GM18499 (cell line): Measurements from ENCODE around the gene DNAL1.

Experiments used
- ATAC-seq: cut with Tn5 transposase; IDR thresholded peaks from one replicate; pipeline ENCODE4 v1.9.1; 2021; ENCODE audit warnings: moderate number of reproducible peaks; ENCODE audit not compliant: insufficient read depth, unreplicated experiment

The DNAL1 gene

DNA sequence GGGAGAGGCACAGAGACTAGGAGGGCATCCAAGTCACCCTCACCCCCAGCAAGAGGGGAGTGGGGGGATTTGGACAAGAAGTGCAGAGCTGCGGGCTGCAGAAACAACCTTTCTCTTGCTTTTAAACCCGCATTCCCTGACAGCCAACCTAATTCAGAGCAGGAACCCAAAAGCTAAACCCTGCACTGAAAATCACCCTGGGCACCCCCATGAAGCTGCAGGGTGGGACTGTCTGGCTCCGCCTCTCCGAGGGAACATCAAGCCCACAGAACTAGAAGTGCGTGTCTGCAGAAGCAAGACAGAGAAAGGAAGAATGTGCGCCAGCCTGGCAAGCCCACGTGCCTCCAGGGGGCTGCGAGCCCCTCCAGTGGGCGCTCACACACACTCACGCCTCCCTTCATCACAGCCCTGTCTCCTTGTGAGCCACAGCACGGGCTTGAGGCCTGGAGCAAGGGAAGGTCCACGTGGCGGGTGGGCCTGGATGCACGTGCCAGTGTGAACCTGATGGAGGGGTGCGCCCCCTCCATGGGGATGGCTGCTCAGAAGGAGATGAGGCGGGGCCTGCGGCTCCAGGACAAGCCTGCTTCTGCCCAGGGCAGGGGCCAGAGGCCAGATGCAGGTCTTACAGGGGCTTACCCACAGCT lies 97.2 kb downstream of the DNAL1 start:
- ATAC-seq = no peak

DNA sequence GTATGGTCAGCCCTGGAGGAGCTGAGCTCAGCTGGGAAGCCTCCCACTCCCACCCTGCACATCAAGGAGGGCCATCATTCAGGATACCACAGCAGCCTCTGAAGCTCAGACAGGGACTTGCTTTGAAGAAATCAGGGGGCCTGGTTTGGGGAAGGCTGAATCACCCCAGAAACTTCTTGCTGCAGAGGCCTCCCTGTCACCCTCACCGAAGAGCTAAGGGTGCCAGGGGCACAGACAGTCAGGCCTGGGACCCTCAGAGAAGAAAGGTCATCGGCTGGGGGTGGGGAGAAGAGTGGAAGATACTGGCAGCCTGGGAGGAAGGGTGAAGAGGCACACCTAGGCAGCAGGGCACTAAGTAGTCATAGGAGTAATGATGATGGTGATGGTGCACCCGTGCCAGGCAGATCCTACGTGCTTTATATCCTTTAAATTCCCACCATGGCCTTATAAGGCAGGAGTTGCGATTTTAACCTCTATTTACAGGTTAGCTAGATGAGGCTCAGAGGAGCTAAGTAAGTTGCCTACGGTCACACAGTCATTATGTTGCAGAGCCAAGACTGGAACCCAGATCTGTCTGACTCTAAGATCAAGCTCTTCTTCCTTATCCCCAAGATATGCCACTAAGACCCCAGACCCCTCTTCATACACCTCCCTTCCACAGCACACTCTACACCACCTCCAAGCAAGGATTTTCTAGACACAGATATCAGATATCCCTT lies 97.9 kb downstream of the DNAL1 start:
- ATAC-seq = no peak

DNA sequence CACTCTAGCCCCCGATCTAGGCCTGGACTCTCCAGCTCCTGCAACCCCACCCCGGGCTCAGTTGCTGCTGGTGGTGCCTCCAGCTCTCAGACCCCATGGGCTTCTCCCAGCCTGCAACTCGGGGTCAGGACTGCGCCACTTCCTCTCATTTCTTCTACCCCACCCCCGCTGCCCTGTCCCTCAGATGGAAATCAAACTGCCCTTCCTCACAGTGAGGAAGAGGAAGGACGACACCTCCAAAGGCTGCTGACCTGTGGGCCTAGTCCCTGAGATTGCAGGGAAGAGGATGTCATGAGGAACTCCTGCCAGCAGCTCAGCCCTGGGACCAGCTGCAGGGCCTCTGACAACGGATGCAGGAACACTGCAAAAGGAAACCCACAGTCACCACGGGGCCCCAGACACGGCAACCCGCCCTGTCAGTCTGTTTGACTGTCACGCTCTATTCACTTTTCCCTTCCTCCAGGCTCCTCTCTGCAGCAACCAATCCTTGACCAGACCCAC lies 98.7 kb downstream of the DNAL1 start:
- ATAC-seq = no peak

DNA sequence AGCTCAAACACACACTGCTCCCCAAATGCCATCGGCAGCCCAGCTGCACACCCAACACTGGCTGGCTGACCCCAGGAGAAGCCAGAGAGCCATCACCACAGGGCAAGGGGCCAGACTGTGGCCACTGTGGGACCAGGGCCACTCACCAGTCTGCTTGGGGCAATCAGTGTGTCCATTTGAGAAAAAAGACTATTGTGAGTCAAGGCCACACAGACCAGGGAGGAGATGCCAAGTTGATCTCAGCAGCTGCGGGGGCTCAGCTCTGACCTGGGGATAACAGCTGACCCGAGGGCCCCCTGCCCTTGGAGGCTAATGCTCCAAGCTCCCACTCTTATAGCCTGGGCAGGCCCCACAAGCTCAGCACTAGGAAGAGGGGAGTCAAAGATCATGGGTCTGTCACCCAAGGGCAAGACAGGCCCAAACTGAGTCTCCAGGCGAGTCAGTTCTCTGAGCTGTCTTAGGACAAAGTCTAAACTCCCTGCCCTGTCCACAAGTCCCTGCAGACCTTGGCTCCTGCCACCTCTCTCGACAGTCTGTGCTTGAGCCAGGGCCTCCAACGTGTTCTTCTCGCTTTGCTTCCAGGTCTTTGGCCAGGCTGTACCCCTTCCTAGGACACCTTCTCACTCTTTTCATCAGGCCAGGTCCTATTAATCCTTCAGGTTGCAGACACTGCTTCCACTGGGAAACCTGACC lies 99.5 kb downstream of the DNAL1 start:
- ATAC-seq = no peak

DNA sequence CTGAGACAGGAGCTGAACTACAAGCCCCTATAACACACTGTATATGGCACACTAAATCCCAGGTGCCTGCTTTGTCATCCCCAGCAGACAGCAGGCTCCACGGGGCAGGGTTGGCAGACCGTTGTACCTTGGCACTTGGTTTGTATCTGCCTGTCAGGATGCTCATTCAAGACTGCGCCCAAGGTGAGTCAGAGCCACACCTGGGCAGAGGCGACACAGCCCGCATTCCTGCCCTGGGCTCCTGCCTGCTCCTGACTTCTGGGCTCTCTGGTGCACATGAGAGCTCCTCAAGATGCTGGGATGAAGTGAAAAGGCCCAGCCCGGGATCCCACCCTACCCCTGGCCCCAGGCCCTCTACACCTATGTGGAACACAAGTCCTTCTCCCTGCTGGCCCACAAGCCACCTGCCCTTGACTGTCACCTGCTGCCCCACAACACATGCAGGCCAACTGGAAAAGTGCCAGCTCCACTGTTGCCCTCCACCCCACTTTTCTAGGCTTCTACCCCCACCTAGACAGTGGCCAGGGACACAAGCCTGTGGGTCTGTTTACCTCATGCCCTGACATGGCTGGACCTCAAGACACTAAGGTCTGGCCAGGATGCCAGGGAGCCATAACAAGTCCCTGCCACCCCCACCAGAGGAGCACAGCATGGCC lies 100.2 kb downstream of the DNAL1 start:
- ATAC-seq = no peak

DNA sequence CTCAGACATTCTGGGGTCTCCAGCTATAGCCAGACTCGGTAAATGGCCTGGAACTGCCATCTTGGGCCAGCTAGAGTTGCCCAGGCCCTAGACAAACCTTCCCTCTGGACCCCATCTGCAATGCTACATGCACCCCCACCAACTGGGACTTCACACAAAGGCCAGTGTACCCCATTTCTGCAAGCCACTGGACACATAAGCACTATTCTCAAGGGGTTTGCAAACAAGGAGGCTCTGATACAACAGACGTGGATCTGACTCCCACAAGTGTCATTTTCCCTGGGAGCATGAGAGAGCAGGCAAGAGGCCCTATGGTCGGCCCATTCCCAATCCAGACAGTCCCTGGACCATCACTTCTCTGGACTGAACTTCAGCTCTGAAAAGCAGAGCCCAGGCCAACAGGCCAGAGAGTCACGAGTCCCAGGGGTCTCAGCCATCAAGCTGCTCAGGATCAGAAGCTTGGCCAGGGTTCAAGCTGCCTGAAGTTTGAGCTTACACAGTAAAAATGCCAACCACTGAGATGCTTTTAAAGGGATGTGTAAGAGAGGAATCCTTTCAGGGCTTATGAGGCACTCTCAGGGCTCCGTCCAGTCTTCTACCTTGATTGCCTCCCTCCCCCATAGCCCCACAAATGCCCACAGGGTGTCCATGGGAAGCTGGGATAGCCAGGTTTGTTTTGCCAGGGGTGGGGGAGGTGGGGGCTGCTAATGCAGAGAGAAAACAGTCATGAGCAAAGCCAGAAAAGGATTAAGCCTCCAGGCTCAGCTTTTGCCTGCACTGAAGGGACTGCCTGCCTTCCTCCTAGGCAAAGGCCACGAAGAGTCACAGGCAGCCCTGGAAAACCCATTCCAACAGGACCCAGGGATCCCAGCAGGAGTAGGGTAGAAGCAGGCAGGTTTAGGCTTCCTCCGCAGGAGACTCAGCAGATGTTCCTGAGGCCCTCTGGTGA lies 101.1 kb downstream of the DNAL1 start:
- ATAC-seq = no peak

DNA sequence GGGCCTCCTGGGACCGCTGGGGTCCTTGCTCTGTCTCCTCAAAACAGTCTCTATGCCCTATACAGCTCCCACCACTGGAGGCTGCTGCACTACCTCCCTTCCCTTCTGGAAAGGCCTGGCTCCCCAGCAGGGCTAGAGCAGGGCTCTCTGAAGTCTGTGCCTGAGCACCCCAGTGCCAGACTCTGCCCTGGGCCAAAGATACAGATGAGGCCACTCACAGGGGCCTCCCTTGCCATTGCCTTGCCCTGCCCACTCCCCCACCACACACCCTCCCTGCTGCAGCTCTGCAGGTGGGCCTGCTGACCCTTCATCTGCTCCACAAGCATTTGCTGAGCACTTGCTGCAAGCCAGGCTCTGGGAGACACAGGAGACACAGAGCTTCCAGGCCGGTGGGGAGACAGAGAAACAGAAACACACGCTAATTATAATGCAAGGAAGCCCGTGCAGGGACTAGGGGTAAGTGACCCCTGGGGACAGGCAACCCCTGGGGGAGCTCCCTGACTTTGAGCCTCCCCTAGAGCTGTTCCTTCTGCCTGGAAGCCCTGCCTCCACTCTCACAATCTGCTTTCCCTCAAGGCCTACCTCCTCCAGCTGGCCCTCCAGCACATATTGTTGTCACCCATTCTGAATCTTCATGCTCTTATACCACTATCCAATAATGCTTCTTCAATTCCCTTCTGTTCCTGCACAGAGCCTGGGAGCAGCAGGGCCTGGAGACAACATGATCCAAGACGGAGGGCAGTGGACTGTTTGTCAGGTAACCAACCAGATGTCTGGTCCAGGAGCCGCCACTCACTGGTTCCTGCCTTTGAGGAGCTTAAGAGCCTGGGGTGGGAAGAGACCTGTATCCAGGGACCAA lies 102.0 kb downstream of the DNAL1 start:
- ATAC-seq = no peak

DNA sequence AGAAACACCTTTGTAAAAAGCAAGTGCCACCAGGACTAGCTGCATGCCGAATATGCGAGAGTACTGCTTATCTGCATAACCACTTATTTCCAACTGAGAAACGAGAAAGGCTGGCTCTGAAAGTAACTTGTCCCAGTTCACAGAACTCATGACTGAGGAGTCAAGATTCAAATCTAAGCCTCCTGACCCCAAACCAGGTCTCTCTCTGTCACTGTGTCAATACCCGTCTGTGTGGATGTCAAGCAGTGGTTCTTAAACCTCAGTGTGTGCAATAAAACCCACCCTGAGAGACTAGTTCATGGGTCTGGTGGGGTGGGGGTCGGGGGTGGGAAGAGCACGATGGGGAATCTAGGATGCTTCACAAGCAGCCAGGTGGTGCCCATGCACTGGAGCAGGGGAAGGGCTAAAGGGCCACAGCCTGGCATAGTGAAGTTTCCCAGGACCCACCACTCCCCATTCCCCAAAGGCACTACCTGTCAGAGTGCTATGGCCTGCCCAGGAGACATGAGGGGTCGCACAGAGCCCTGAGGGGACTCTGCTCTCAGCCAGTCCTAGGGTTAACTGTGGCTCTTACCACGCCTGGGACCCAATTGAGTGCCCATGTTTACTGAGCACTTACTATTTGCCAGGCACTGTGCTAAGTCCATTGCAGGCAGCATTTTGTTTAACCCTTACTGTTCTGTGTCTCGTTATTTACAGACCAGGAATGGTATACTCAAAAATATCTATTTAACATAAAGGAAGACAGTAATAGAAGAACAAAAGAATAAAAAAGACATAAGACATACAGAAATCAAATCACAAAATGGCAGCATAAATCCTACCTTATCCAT lies 102.8 kb downstream of the DNAL1 start:
- no peak for ATAC-seq

DNA sequence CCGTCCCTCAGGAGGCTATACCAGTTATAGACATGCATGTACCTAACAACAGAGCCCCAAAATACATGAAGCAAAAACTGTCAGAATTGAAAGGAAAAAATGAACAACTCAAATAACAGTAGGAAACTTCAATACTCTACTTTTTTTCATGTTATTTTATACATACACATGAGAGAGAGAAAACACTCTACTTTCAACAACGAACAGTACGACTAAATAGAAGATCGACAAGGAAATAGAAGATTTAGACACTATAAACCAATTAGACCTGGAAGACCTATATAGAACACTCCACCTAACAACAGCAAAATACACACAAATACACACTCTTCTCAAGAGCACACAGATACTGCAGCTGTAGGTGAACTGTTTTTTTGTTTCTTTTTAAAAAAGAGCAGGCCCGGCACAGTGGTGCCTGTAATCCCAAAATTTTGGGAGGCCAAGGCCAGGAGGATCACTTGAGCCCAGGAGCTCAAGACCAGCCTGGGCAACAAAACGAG lies 104.1 kb downstream of the DNAL1 start:
- ATAC-seq = no peak

DNA sequence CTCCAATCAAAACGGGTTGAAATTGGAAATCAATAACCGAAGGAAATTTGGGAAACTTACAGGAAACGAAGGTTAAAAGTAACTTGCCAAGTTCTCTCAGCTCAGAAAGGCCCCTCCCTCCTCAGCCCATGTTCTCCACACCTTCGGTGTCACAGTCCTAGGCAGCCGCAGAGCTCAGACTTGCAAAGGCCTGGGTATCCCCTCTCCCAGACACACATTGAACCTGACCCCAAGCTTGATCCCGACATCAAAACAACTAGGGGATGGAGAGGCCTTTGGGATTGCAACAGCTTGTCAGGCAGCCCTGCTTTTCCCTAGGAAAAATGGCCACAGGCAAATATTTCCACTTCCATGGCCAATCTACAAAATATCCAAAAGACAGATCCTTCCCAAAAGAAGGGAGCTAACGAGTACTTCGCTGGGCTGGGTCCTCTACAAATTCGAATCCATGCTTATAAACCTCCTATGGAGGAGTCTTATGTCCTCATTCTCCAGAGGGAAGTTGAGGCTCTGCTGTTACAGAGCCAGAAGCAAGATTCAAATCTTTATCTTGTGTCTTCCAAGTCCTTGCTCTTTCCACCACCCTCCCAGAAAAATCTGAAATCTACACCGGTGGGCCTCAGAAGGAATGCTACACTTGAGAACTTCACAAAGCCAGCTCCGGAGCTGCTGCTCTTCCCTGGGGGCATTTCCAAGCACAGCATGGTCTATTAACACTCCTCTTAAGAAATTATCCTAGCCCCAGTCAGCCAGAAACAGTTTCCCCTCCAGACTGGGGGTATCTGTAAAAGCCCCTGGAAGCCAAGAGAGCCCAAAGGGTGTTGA lies 105.1 kb downstream of the DNAL1 start:
- ATAC-seq = no peak

DNA sequence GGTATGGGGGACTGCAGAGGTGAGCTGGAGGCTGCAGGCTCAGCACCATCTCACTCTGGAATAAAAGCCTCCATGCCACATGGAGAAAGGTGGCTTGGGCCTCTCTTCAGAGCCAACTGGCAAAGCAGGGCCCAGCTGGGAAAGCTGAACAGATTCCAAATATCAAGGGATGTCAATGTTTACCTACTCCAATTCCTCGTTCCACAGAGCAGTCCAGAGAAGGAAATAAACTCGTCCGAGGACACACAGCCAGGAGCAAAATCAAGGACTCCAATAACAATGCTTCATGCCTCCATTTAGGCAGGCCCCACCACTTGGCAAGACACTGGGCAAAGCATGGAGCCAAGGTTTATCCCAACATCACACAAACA lies 105.7 kb downstream of the DNAL1 start:
- ATAC-seq = no peak

DNA sequence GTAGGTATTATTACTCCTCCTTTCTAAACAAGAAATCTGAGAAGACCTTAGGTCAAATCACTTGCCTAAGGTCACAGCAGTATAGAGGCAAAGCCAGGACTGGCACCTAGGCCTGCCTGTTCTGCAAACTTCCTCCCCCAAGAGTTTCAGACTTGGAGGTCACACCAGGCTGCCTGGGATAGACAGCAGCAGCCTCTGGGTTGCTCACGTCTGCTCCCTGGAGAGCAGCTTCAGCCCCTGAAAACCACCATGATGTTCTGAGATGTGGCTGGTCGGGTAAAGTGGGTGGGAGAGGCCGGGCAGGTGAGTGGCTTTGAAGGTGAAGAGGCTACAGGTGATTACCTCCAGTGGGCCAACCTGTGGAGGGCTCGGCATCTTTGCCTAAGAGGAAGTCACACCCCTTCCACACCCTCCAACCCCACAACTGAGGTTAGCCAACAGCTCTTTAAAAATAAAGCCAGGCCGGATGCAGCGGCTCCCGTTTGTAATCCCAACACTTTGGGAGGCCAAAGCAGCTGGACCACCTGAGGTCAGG lies 106.4 kb downstream of the DNAL1 start:
- no peak for ATAC-seq

DNA sequence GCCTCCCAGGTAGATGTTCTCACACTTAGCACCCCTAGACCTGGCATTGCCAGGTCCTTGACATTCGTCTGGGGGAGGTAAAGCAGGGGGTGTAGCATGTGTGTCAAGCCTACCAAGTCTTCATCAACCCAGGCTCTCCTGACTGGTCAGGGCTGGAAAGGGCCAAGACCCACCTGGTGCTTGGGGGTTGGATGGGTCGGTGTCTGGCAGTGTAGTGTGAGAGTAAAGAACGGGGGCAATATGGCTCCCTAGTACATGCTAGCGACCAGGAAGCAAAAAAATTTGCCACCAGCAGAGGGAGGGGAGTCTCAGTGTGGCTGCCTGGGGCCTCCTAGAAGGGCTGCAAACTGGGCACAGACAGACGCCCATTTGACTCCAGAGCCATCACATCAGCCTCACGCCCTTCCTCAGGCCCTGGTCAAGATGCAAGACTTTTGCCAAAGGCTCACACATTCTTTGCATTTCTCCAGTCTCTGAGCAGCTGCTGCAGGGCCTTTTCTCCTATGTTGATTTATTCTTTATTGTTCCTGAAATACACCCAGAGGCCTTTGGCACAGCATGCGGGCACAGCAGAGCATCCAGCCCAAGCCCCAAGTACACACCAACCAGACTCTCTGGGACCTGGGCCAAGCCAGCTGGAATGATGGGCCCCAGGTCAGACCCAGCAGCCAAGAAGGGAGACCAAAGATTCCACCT lies 107.7 kb downstream of the DNAL1 start:
- ATAC-seq = no peak
